NCI-H82 (cell line): ENCODE measurements around the gene MALT1.
"Not testable (repeated sequence)": the region's sequence is repeated elsewhere in the genome, so short reads cannot be mapped to it uniquely, and the experiment has no call there.

ENCODE experiments used
- DNase-seq: peaks from one replicate; lab custom pipeline; 2025; lab: John Stamatoyannopoulos, UW

MALT1 gene

DNA sequence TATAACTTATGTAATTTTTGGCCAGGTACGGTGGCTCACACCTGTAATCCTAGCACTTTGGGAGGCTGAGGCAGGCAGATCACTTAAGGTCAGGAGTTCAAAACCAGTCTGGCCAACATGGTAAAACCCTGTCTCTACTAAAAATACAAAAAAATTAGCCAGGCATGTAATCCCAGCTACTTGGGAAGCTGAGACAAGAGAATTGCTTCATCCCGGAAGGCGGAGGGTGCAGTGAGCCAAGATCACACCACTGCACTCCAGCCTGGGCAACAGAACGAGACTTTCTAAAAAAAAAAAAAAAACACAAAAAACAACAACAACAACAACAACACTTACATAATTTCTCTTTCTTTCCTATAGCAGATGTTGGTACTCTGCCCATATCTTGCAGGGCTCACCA is 105.3 kb downstream of the MALT1 start:
- DNase-seq: not testable (repeated sequence)

- no peak for DNase-seq
These were observed 106.2 kb downstream of the MALT1 start for GRCh38 chr18:58777471-58777870.

DNA sequence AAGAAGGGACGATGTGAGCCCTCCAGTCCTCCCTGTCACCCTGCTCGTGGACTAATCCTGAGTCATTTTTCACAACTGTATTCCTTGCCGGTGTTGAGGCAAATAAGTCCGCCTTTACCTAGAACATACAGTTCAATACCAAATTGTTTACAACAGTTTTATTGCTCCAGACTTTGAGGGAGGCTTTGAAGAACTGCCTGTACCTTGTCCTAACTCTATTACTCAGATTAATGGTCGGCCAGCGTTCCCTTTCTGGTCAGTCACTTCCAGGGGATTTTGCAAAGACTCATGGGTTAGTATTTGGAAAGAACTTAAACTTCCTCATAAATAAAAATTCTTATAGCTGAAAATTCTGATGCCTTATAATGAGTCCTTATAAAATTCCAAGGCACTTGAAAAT is 108.3 kb downstream of the MALT1 start:
- no peak for DNase-seq

GRCh38 chr18:58780045-58780444 is 108.8 kb downstream of the MALT1 start:
- no peak for DNase-seq

DNA sequence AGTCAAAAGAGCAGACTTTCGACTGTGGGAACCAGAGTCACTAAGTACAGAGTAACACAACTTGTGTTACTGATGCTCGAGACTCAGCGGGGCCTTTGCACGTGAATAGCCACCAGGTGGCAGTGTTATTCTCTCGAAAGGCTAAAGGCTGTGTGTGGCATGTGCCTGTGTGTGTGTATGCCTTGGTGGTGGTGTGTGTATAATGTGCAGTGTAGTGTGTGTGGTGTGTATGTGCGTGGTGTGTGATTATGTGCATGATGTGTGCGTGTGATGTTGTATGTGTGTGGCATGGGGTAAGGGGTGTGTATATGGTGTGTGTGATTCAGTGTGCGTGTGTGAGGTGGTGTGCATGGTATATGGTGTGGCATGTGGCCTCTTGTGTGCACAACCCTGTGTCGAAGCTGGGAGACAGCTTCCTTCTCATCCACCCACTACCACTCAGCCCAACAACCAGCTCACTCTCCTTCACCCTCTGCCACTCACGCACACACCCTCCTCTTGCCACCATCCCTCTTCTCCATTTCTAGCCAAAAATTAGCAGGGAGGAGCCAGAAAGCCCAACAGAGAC is 110.4 kb downstream of the MALT1 start:
- peak; percentile 93 for DNase-seq

GRCh38 chr18:58784601-58785137 is 113.4 kb downstream of the MALT1 start:
- no peak for DNase-seq

DNA sequence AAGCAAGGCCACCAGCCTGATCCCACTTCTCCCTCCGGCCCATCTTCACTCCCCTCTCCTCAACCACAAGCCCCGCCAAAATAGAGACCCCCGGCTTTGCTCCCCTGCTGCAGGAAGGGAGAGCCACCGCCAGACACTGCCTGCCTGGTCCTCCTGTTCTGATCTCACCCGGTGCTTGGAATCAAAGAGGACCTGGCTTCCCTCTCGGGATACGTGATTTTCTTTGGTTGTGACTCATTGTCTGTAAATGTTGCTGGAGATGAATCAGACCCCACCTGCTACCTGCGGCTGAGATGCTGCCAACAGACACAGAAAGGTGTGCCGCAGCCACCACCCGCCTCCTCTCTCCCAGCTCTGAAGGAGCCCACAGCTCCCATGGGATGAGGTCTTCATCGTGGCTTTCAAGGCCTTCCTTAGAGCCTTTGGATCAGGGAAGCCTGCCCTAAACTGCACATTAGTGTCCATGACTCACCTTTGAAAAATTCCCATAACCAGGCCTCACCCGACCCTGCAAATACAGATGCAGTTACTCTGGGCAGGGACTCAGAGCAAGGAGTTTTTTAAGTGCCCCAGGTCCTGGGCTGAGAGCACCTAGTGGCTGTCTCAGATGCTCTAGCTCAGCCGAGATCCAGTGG is 114.0 kb downstream of the MALT1 start:
- no peak for DNase-seq

DNA sequence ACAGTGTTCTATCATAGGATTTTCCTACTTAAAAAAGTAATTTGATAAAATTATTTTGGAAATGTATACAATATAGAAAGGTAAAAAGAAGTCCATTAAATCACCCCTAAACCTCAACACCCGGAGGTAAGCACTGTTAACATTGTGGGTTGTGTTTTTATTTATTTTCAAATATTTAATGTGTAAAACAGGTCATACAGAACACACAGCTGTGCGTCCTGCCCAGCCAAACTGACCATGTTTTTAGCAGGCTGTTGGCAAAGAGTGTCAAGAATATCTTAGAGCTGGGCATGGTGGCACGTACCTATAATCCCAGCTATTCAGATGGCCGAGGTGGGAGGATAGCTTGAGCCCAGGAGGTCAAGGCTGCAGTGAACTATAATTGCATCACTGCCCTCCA is 114.6 kb downstream of the MALT1 start:
- no peak for DNase-seq

- no peak for DNase-seq
These were observed 116.4 kb downstream of the MALT1 start for GRCh38 chr18:58787536-58788149.

GRCh38 chr18:58788470-58788869 is 117.2 kb downstream of the MALT1 start:
- DNase-seq: no peak

- DNase-seq: peak; percentile 72
These were observed 118.0 kb downstream of the MALT1 start for GRCh38 chr18:58788971-58789875.

DNA sequence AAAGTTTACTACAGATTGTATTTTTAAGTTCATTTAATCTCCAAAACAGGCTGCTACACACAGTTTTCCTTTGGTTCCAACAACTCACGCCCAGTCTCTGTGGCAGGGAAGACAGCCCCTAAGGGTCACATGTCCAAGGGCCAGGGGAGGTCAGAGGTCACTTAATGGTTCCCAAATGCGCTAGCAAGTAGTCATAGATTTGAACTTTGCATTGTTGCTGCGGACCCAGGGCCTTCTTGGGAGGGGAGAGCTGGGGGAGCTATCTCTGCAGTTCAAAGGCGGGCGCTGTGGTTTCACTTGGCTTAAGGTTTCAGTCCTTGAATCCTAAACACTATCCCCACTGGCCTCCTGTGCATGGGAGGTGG is 118.6 kb downstream of the MALT1 start:
- no peak for DNase-seq

GRCh38 chr18:58792086-58792485 is 120.8 kb downstream of the MALT1 start:
- no peak for DNase-seq

DNA sequence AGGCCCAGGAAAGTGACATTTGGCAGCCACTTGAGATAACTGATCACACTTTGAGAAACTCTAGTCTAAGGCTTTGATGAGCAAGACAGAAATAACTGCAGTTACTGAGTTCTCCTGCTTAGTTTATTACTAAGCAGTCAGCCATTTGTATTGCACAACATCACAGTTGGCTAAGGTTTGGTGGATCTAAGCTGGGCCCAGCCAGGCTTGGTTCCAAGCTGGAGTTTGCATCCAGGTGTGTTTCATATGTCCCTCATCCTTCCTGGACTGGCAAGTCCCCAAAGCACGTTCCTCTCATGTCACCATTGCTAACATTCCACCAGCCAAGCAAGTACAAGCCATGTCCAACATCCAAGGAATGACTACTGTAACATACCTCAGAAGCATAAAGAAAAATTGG is 122.1 kb downstream of the MALT1 start:
- no peak for DNase-seq

DNA sequence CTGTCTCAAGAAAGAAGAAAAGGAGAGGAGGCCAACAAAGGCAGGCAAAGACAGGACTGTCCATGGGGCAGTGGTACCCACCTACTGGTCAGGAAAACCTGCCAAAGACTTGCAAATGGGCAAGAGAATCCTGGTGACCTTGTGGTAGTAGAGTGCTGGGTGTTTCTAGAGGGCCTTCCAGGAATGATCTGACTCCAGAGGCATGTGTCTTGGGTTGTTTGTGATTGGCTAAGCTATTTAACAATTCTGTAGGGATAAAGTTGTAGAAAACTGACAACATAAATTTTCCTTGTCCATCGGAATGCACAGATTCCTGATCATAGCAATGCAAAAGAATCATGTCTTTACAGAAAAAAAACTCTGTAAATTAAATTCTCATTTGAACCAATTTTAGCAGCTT is 125.0 kb downstream of the MALT1 start:
- DNase-seq: no peak

- no peak for DNase-seq
These were observed 129.3 kb downstream of the MALT1 start for GRCh38 chr18:58800582-58800981.

GRCh38 chr18:58802959-58803358 is 131.7 kb downstream of the MALT1 start:
- DNase-seq: no peak

- no peak for DNase-seq
These were observed 132.7 kb downstream of the MALT1 start for GRCh38 chr18:58803978-58804377.
